GM12801 (cell line): ENCODE measurements around the gene LRRC8B.

ENCODE experiments used
- CTCF ChIP-seq: IDR thresholded peaks from one replicate; pipeline ENCODE4 v1.5.1; 2011; ENCODE audit warnings: control low read depth; ENCODE audit not compliant: insufficient read length; ENCODE audit errors: extremely low read depth

LRRC8B gene

GRCh38 chr1:89581859-89582258 lies 57.2 kb downstream of the LRRC8B start:
- TF ChIP-seq CTCF = no peak

GRCh38 chr1:89582571-89582970 lies 57.9 kb downstream of the LRRC8B start:
- no peak for TF ChIP-seq CTCF

- TF ChIP-seq CTCF = no peak
Observed at GRCh38 chr1:89584211-89584610, 59.6 kb downstream of the LRRC8B start.

- TF ChIP-seq CTCF = no peak
Observed at GRCh38 chr1:89584781-89585180, 60.2 kb downstream of the LRRC8B start.

- TF ChIP-seq CTCF = no peak
Observed at GRCh38 chr1:89587729-89588161, 63.1 kb downstream of the LRRC8B start.

GRCh38 chr1:89588480-89588879 lies 63.9 kb downstream of the LRRC8B start:
- no peak for TF ChIP-seq CTCF

GRCh38 chr1:89589515-89589914 lies 64.9 kb downstream of the LRRC8B start:
- TF ChIP-seq CTCF = no peak
